Measurements from ENCODE around the gene KCNQ5. TPM values are rescaled to one million over a fixed set of nuclear protein-coding genes. Genes with fewer than 3 reads are reported as not detected.

Gene KCNQ5
- total RNA-seq, 2 experiments from 2014 or later = 5.1 to 5.5 TPM

DNA sequence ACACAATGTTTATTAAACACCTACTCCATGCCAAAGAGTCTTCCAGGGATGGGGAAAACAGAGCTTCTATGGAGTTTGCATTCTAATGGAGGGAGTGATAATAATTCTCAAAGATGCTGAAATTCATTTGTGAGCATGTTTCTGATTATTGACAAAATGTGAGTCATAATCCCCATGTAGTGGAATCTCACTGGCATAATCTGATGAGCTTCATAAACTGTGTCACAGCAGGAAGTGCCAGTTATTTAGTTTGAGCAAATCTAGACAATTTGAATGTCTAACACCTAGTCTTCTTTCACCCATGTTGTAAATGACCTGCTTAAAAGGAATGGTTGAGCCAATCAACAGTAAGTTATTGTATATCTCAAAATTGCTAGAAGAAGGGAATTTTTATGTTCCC, 95.1 kb downstream of the KCNQ5 start:
- H3K4me1 Mint-ChIP-seq = no peaks in the 10 kb centered on the region
- ATAC-seq (no peak), DNase-seq (no peak)
- no peaks in the 10 kb centered on the region for H3K9me3 Mint-ChIP-seq (ENCODE audit: low read depth)
- CTCF ChIA-PET = no interaction called here
- no peak overlapping the region for H3K27ac Mint-ChIP-seq
- H3K36me3 Mint-ChIP-seq (ENCODE audit: low read depth) = no peaks in the 10 kb centered on the region
- intact Hi-C loops (cut with DNase I, micrococcal nuclease) = no loop called here
- POLR2A ChIA-PET = no interaction called here
- H3K4me3 Mint-ChIP-seq = no peak overlapping the region
- H3K27me3 Mint-ChIP-seq = no peaks in the 10 kb centered on the region

- DNase-seq (no peak), ATAC-seq (no peak)
- Mint-ChIP-seq H3K27me3 (no peaks in the 10 kb centered on the region), H3K27ac (no peak overlapping the region), H3K9me3 (ENCODE audit: low read depth) (no peaks in the 10 kb centered on the region), H3K4me3 (no peak overlapping the region), H3K36me3 (ENCODE audit: low read depth) (no peaks in the 10 kb centered on the region), H3K4me1 (no peaks in the 10 kb centered on the region)
- ChIA-PET CTCF (interaction anchor here (0.9 kb wide), 1 partner anchor 10 kb away, joined by 3 read pairs; no protein-coding TSS in a partner anchor), POLR2A (no interaction called here)
- intact Hi-C loops (cut with DNase I, micrococcal nuclease) = no loop called here
Observed at GRCh38 chr6:72720464-72720863, 98.6 kb downstream of the KCNQ5 start.

DNA sequence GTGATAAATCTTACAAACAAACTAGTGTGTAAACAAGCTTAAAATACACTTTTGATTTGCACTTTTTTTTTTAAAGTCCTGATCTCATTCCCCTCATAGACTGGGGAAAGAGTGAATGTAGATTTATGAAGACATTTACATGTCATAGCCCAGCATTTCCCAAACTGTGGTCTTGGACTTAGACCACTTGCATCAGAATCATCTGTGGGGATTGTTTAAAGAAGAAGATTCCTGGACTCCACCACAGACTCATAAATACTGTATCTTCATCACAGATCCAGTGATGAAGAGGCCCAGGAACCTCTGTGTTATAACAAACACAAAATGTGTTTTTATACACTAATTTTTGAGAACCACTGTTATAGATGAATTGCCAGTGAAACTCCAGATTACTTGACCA, 99.5 kb downstream of the KCNQ5 start:
- H3K4me1 Mint-ChIP-seq = no peaks in the 10 kb centered on the region
- H3K9me3 Mint-ChIP-seq (ENCODE audit: low read depth) = no peaks in the 10 kb centered on the region
- H3K4me3 Mint-ChIP-seq = no peak overlapping the region
- DNase-seq (no peak), ATAC-seq (no peak)
- ChIA-PET CTCF (interaction anchor here (0.9 kb wide), 1 partner anchor 11 kb away, joined by 3 read pairs; no protein-coding TSS in a partner anchor), POLR2A (no interaction called here)
- H3K27ac Mint-ChIP-seq = no peak overlapping the region
- H3K36me3 Mint-ChIP-seq (ENCODE audit: low read depth) = no peaks in the 10 kb centered on the region
- H3K27me3 Mint-ChIP-seq = no peaks in the 10 kb centered on the region
- intact Hi-C loops (cut with DNase I, micrococcal nuclease) = no loop called here

GRCh38 chr6:72724545-72724944, 102.7 kb downstream of the KCNQ5 start:
- Mint-ChIP-seq H3K36me3 (ENCODE audit: low read depth) (no peaks in the 10 kb centered on the region), H3K4me3 (no peak overlapping the region), H3K27me3 (no peaks in the 10 kb centered on the region), H3K4me1 (no peaks in the 10 kb centered on the region), H3K27ac (no peak overlapping the region), H3K9me3 (ENCODE audit: low read depth) (no peaks in the 10 kb centered on the region)
- ChIA-PET CTCF (no interaction called here), POLR2A (no interaction called here)
- DNase-seq (no peak), ATAC-seq (no peak)
- intact Hi-C loops (cut with DNase I, micrococcal nuclease) = no loop called here

- ChIA-PET CTCF (no interaction called here), POLR2A (no interaction called here)
- Mint-ChIP-seq H3K36me3 (ENCODE audit: low read depth) (no peaks in the 10 kb centered on the region), H3K27me3 (no peaks in the 10 kb centered on the region), H3K4me1 (no peaks in the 10 kb centered on the region), H3K27ac (no peak overlapping the region), H3K4me3 (no peak overlapping the region), H3K9me3 (ENCODE audit: low read depth) (no peaks in the 10 kb centered on the region)
- ATAC-seq (no peak), DNase-seq (no peak)
- intact Hi-C loops (cut with DNase I, micrococcal nuclease) = no loop called here
Observed at GRCh38 chr6:72728706-72729343, 107.0 kb downstream of the KCNQ5 start.

DNA sequence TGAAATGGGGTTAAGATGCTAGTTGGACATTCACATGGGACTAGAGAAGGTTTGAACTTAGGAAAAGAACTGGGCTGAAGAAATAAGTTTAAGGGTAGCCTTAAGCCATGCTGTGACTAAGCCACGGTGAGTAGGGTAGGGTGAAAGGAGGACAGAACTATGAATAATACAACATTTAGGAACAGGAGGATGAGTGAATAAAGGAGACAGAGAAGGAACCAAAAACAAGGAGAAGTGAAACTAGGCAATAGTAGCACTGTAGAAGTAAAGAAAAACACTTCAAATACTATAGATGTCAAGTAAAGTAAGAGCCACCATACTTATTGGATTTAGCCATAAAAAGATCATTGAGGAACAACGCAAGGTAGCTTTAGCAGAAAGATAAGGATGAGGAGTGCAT, 111.2 kb downstream of the KCNQ5 start:
- ChIA-PET POLR2A (no interaction called here), CTCF (interaction anchor here (0.5 kb wide), 1 partner anchor 21 kb away, joined by 3 read pairs; no protein-coding TSS in a partner anchor)
- DNase-seq (no peak), ATAC-seq (no peak)
- Mint-ChIP-seq H3K27me3 (no peaks in the 10 kb centered on the region), H3K36me3 (ENCODE audit: low read depth) (peaks cover 3% of the 10 kb centered on the region), H3K4me1 (no peaks in the 10 kb centered on the region), H3K27ac (no peak overlapping the region), H3K9me3 (ENCODE audit: low read depth) (no peaks in the 10 kb centered on the region), H3K4me3 (no peak overlapping the region)
- intact Hi-C loops (cut with DNase I, micrococcal nuclease) = no loop called here

- Mint-ChIP-seq H3K4me3 (no peak overlapping the region), H3K4me1 (peaks cover 28% of the 10 kb centered on the region), H3K27me3 (no peaks in the 10 kb centered on the region), H3K36me3 (ENCODE audit: low read depth) (peaks cover 3% of the 10 kb centered on the region), H3K27ac (no peak overlapping the region), H3K9me3 (ENCODE audit: low read depth) (no peaks in the 10 kb centered on the region)
- ATAC-seq (no peak), DNase-seq (no peak)
- intact Hi-C loops (cut with DNase I, micrococcal nuclease) = no loop called here
- ChIA-PET POLR2A (no interaction called here), CTCF (no interaction called here)
Observed at GRCh38 chr6:72738091-72738490, 116.2 kb downstream of the KCNQ5 start.

DNA sequence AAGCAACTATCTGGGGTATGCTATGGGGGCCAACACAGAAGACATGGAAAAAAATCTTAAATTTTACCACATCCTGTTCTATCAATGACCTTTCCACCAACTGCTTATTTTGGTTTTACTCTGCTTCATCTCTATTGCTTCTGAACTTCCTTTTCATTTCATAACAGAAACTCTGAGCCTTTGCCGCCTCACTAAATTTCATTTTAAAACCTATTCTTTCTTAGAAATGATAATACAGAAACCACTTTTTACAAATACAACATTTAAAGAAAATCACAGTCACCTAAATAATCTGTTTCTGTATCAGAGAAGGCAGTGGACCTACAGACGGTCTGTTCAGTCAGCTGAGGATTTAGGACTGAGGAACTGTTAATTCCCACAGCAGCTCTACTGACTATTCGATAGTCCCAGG, 117.5 kb downstream of the KCNQ5 start:
- Mint-ChIP-seq H3K36me3 (ENCODE audit: low read depth) (peaks cover 3% of the 10 kb centered on the region), H3K27me3 (no peaks in the 10 kb centered on the region), H3K4me3 (no peak overlapping the region), H3K4me1 (peaks cover 28% of the 10 kb centered on the region), H3K9me3 (ENCODE audit: low read depth) (no peaks in the 10 kb centered on the region), H3K27ac (no peak overlapping the region)
- peak; percentile 26 for ATAC-seq
- no peak for DNase-seq
- intact Hi-C loops (cut with DNase I, micrococcal nuclease) = no loop called here
- ChIA-PET CTCF (interaction anchor here (0.7 kb wide), 1 partner anchor 390 kb away, joined by 3 read pairs; no protein-coding TSS in a partner anchor), POLR2A (no interaction called here)

DNA sequence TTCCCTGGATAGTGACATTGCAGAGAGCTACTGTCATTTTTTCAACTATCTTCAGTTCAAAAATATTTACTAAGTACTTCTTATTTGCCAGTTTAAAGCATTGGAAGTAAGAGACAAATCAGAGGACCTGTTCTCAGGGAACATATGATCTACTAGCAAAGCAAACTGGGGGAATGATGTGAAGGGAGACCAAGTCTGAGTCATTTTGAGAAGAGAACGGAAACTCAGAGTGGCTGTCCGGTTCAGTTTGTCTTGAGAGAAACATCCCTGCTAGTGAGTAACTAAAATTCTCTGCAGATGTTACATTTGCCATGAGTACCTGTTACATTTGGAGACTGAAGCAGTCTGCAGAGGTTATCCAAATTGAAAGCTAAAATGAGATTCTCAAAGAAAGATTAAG, 118.3 kb downstream of the KCNQ5 start:
- Mint-ChIP-seq H3K4me1 (peaks cover 28% of the 10 kb centered on the region), H3K9me3 (ENCODE audit: low read depth) (no peaks in the 10 kb centered on the region), H3K4me3 (no peak overlapping the region), H3K27ac (no peak overlapping the region), H3K36me3 (ENCODE audit: low read depth) (peaks cover 3% of the 10 kb centered on the region), H3K27me3 (no peaks in the 10 kb centered on the region)
- intact Hi-C loops (cut with DNase I, micrococcal nuclease) = loop anchor here in 1 of 2 experiments (10.0 kb wide), 1 partner anchor 115 kb away; the partner anchor contains the start of gene KCNQ5
- POLR2A ChIA-PET = no interaction called here
- no peak for DNase-seq
- CTCF ChIA-PET = interaction anchor here (0.7 kb wide), 1 partner anchor 389 kb away, joined by 3 read pairs; no protein-coding TSS in a partner anchor
- peak; percentile 36 for ATAC-seq

GRCh38 chr6:72741083-72741482, 119.2 kb downstream of the KCNQ5 start:
- ATAC-seq (no peak), DNase-seq (no peak)
- H3K4me1 Mint-ChIP-seq = peaks cover 28% of the 10 kb centered on the region
- CTCF ChIA-PET = interaction anchor here (0.7 kb wide), 1 partner anchor 123 kb away, joined by 3 read pairs; no protein-coding TSS in a partner anchor
- intact Hi-C loops (cut with DNase I, micrococcal nuclease) = loop anchor here in 1 of 2 experiments (10.0 kb wide), 1 partner anchor 116 kb away; the partner anchor contains the start of gene KCNQ5
- POLR2A ChIA-PET = no interaction called here
- H3K27ac Mint-ChIP-seq = no peak overlapping the region
- H3K4me3 Mint-ChIP-seq = no peak overlapping the region
- no peaks in the 10 kb centered on the region for H3K27me3 Mint-ChIP-seq
- H3K9me3 Mint-ChIP-seq (ENCODE audit: low read depth) = no peaks in the 10 kb centered on the region
- H3K36me3 Mint-ChIP-seq (ENCODE audit: low read depth) = peaks cover under 1% of the 10 kb centered on the region

- no peaks in the 10 kb centered on the region for H3K36me3 Mint-ChIP-seq (ENCODE audit: low read depth)
- H3K27me3 Mint-ChIP-seq = no peaks in the 10 kb centered on the region
- H3K27ac Mint-ChIP-seq = no peak overlapping the region
- DNase-seq (no peak), ATAC-seq (no peak)
- POLR2A ChIA-PET = no interaction called here
- CTCF ChIA-PET = no interaction called here
- peaks cover 28% of the 10 kb centered on the region for H3K4me1 Mint-ChIP-seq
- no peak overlapping the region for H3K4me3 Mint-ChIP-seq
- intact Hi-C loops (cut with DNase I, micrococcal nuclease) = loop anchor here in 1 of 2 experiments (10.0 kb wide), 1 partner anchor 117 kb away; the partner anchor contains the start of gene KCNQ5
- no peaks in the 10 kb centered on the region for H3K9me3 Mint-ChIP-seq (ENCODE audit: low read depth)
Observed at GRCh38 chr6:72742001-72742673, 120.3 kb downstream of the KCNQ5 start.

- CTCF ChIA-PET = no interaction called here
- Mint-ChIP-seq H3K36me3 (ENCODE audit: low read depth) (no peaks in the 10 kb centered on the region), H3K27ac (no peak overlapping the region), H3K9me3 (ENCODE audit: low read depth) (no peaks in the 10 kb centered on the region), H3K4me1 (peaks cover 3% of the 10 kb centered on the region), H3K27me3 (no peaks in the 10 kb centered on the region), H3K4me3 (no peak overlapping the region)
- intact Hi-C loops (cut with DNase I, micrococcal nuclease) = loop anchor here in 1 of 2 experiments (10.0 kb wide), 1 partner anchor 121 kb away; the partner anchor contains the start of gene KCNQ5
- POLR2A ChIA-PET = no interaction called here
- DNase-seq (no peak), ATAC-seq (no peak)
Observed at GRCh38 chr6:72746276-72746675, 124.4 kb downstream of the KCNQ5 start.
